HCT116 (cell line): Measurements from ENCODE around the gene FLT4. TPM values are rescaled to one million over a fixed set of nuclear protein-coding genes. Genes with fewer than 3 reads are reported as not detected.

Source experiments
- ATAC-seq: fragments of 200-7000 bp; cut with Tn5 transposase; 2 replicates; pipeline ENCODE4 v1.9.1; 2020; ENCODE audit warnings: mild to moderate bottlenecking, moderate library complexity
- BruUV-seq: library from RNA; stranded (reverse); fragments of 400-500 nt; replicated peaks from 2 replicates; lab custom pipeline; 2021; lab: Mats Ljungman, UMichigan
- CTCF ChIA-PET: fragments of 300-600 bp; sonication (Branson Sonifier 250); formaldehyde crosslinking; loops from one replicate; lab custom pipeline; 2021; ENCODE audit warnings: antibody characterized with exemption; lab: Charles Lee
- POLR2A ChIA-PET: fragments of 300-600, 350-600 bp; sonication (Branson Sonifier 250); formaldehyde crosslinking; loops from one replicate; lab custom pipeline; 2021; ENCODE audit warnings: antibody characterized with exemption; lab: Charles Lee
- RAD21 ChIA-PET, 2 experiments: fragments of 300-600 bp; sonication (Branson Sonifier 250); formaldehyde crosslinking; loops; one replicate each; lab custom pipeline; 2023; ENCODE audit warnings: low total read pairs in 2 of 2; ENCODE audit not compliant: uncharacterized antibody in 2 of 2, unreplicated experiment in 2 of 2, low non-redundant PET in 1 of 2; lab: Charles Lee
- DNase-seq: peaks from one replicate; pipeline ENCODE4 v3.0.0-alpha.2; 2010; ENCODE audit warnings: low read depth, low spot score
- H2AFZ ChIP-seq: fragments of 200-600 bp; shearing (Covaris generic), sonication (generic); 2 replicates; pipeline ENCODE4 v1.6.1; 2017; ENCODE audit warnings: low read depth, mixed run types, mixed read lengths, antibody characterized with exemption, low read length; ENCODE audit not compliant: poor library complexity, severe bottlenecking
- H3K27ac ChIP-seq: 2 replicates; pipeline ENCODE4 v1.5.1; 2012; ENCODE audit warnings: low read depth, low read length
- H3K27me3 ChIP-seq: fragments of 200-600 bp; sonication (generic); 2 replicates; pipeline ENCODE4 v1.6.1; 2016; ENCODE audit warnings: mixed run types, low read length, mixed read lengths; ENCODE audit not compliant: insufficient read depth
- H3K36me3 ChIP-seq, 2 experiments: fragments of 200-500 bp in 1 of 2; fragments of 200-600 bp in 1 of 2; sonication (Bioruptor generic) in 1 of 2; sonication (generic) in 1 of 2; 2 replicates each; pipeline versions ENCODE4 v1.5.1 to v1.6.1; 2014 to 2016; ENCODE audit warnings: low read length in 2 of 2, inconsistent platforms in 1 of 2, mixed read lengths in 1 of 2, mixed run types in 1 of 2; ENCODE audit not compliant: insufficient read depth in 2 of 2, control insufficient read depth in 1 of 2
- H3K4me1 ChIP-seq, 2 experiments: fragments of 200-600 bp in 1 of 2; sonication (generic) in 1 of 2; 2 replicates each; pipeline versions ENCODE4 v1.5.1 to v1.6.1; 2012 to 2017; ENCODE audit warnings: low read length in 2 of 2, inconsistent platforms in 1 of 2, mild to moderate bottlenecking in 1 of 2, mixed read lengths in 1 of 2, mixed run types in 1 of 2, moderate library complexity in 1 of 2; ENCODE audit not compliant: insufficient read depth in 2 of 2, control insufficient read depth in 1 of 2
- H3K4me2 ChIP-seq: fragments of 200-600 bp; sonication (generic); 2 replicates; pipeline ENCODE4 v1.6.1; 2017; ENCODE audit warnings: mixed run types, low read length, mixed read lengths
- H3K4me3 ChIP-seq, 2 experiments: fragments of 200-600 bp in 1 of 2; sonication (generic) in 1 of 2; replicated peaks in 1 of 2; 2 replicates each; pipeline ENCODE4 v1.5.1; 2011 to 2016; ENCODE audit warnings: low read length in 2 of 2, control low read depth in 1 of 2, low read depth in 1 of 2, mild to moderate bottlenecking in 1 of 2, mixed read lengths in 1 of 2, mixed run types in 1 of 2
- H3K79me2 ChIP-seq: fragments of 200-600 bp; sonication (generic); 2 replicates; pipeline ENCODE4 v1.6.1; 2017; ENCODE audit warnings: mild to moderate bottlenecking, mixed run types, low read length, moderate library complexity, mixed read lengths; ENCODE audit not compliant: insufficient read depth
- H3K9ac ChIP-seq: fragments of 200-600 bp; sonication (generic); 2 replicates; pipeline ENCODE4 v1.6.1; 2016; ENCODE audit warnings: low read length, mixed read lengths
- H3K9me2 ChIP-seq: fragments of 200-600 bp; sonication (generic), shearing (Covaris generic); 2 replicates; pipeline ENCODE4 v1.6.1; 2017; ENCODE audit warnings: mixed run types, mild to moderate bottlenecking, moderate library complexity; ENCODE audit not compliant: insufficient read depth
- H3K9me3 ChIP-seq, 2 experiments: fragments of 200-500 bp in 1 of 2; fragments of 200-600 bp in 1 of 2; sonication (Bioruptor generic) in 1 of 2; sonication (generic) in 1 of 2; 2 replicates each; pipeline ENCODE4 v1.6.1; 2014 to 2017; ENCODE audit warnings: low read length in 2 of 2, mixed read lengths in 2 of 2, inconsistent platforms in 1 of 2, low read depth in 1 of 2, mild to moderate bottlenecking in 1 of 2, mixed run types in 1 of 2, moderate library complexity in 1 of 2; ENCODE audit not compliant: control insufficient read depth in 1 of 2, insufficient read depth in 1 of 2
- H4K20me1 ChIP-seq: fragments of 200-600 bp; sonication (generic), shearing (Covaris generic); 2 replicates; pipeline ENCODE4 v1.6.1; 2017; ENCODE audit warnings: mixed run types, mild to moderate bottlenecking, moderate library complexity; ENCODE audit not compliant: insufficient read depth
- ATF3 ChIP-seq: IDR thresholded peaks from 2 replicates; pipeline ENCODE4 v1.6.1; 2012
- CBX3 ChIP-seq: IDR thresholded peaks from 2 replicates; pipeline ENCODE4 v1.6.1; 2012; ENCODE audit warnings: low read depth
- CTCF ChIP-seq, 3 experiments: fragments of 200-600 bp in 1 of 3; sonication (generic) in 1 of 3; IDR thresholded peaks in 2 of 3; conservative IDR thresholded peaks in 1 of 3; 2 replicates each; pipeline ENCODE4 v1.5.1; 2012 to 2017; ENCODE audit warnings: low read depth in 2 of 3, low read length in 2 of 3, antibody characterized with exemption in 1 of 3, borderline replicate concordance in 1 of 3, control low read depth in 1 of 3, mild to moderate bottlenecking in 1 of 3, mixed read lengths in 1 of 3, mixed run types in 1 of 3, moderate library complexity in 1 of 3; ENCODE audit not compliant: insufficient read depth in 1 of 3
- EZH2 ChIP-seq: fragments of 200-600 bp; sonication (generic); IDR thresholded peaks from 2 replicates; pipeline ENCODE4 v1.6.1; 2017; ENCODE audit warnings: antibody characterized with exemption, mixed run types
- EZH2phosphoT487 ChIP-seq: fragments of 200-600 bp; IDR thresholded peaks from 2 replicates; pipeline ENCODE4 v1.6.1; 2018; ENCODE audit warnings: antibody characterized with exemption, borderline replicate concordance
- FOSL1 ChIP-seq: IDR thresholded peaks from 2 replicates; pipeline ENCODE4 v1.6.1; 2012; ENCODE audit warnings: low read depth
- POLR2AphosphoS5 ChIP-seq: IDR thresholded peaks from 2 replicates; pipeline ENCODE4 v1.6.1; 2011; ENCODE audit warnings: mild to moderate bottlenecking, low read depth, low read length, moderate library complexity
- REST ChIP-seq: IDR thresholded peaks from 2 replicates; pipeline ENCODE4 v1.6.1; 2012; ENCODE audit warnings: low read depth
- SIN3A ChIP-seq: IDR thresholded peaks from 2 replicates; pipeline ENCODE4 v1.6.1; 2012; ENCODE audit warnings: low read depth
- TCF7L2 ChIP-seq: IDR thresholded peaks from 2 replicates; pipeline ENCODE4 v1.7.0; 2011; ENCODE audit warnings: borderline replicate concordance, inconsistent platforms; ENCODE audit not compliant: insufficient read depth, insufficient read length; ENCODE audit errors: extremely low read depth
- YY1 ChIP-seq: IDR thresholded peaks from 2 replicates; pipeline ENCODE4 v1.6.1; 2011; ENCODE audit warnings: low read length, low read depth, moderate library complexity, mild to moderate bottlenecking; ENCODE audit not compliant: insufficient replicate concordance; ENCODE audit errors: extremely low read depth
- intact Hi-C: fragments of 100-400 bp; cut with micrococcal nuclease; formaldehyde crosslinking; loops from 2 replicates; pipeline ENCODE4 v1.10.0; 2022
- total RNA-seq: library from RNA; stranded (reverse); gene quantifications from one replicate; pipeline ENCODE4 v1.2.1, GENCODE V29; 2021; ENCODE audit not compliant: unreplicated experiment

The FLT4 gene
- total RNA-seq, 1 experiment from 2014 or later: 0.17 TPM

- ATAC-seq (no peak), DNase-seq (no peak)
- BruUV-seq: no TSS peak
- Histone ChIP-seq H3K9ac (no peak overlapping the region), H3K79me2 (no peaks in the 10 kb centered on the region), H2AFZ (no peak overlapping the region), H4K20me1 (no peaks in the 10 kb centered on the region), H3K4me2 (no peak overlapping the region), H3K27ac (no peak overlapping the region), H3K36me3 (no peaks in the 10 kb centered on the region), H3K9me3 (no peaks in the 10 kb centered on the region), H3K4me1 (no peaks in the 10 kb centered on the region), H3K4me3 (no peak overlapping the region), H3K27me3 (no peaks in the 10 kb centered on the region), H3K9me2 (no peaks in the 10 kb centered on the region)
- no peak for TF ChIP-seq EZH2phosphoT487
- TF ChIP-seq POLR2AphosphoS5: no peak
- TF ChIP-seq CTCF (IDR thresholded peaks at IDR 0.05 in 2 of 3, conservative IDR thresholded peaks at IDR 0.05 in 1 of 3; ENCODE audit: borderline replicate concordance in 1 of 3, insufficient read depth in 1 of 3, low read depth in 2 of 3, low read length in 2 of 3): no peak
- no peak for TF ChIP-seq EZH2
- TF ChIP-seq YY1: no peak
- no peak for TF ChIP-seq SIN3A
- no peak for TF ChIP-seq REST
- no peak for TF ChIP-seq ATF3
- TF ChIP-seq TCF7L2: no peak
- no peak for TF ChIP-seq CBX3
- no peak for TF ChIP-seq FOSL1
- ChIA-PET POLR2A (no interaction called here), RAD21 (no interaction called here), CTCF (no interaction called here)
- intact Hi-C loops: no loop called here
These were observed 623 bp downstream of the FLT4 start for GRCh38 chr5:180648658-180649296.
